Hair follicle dermal papilla cell (primary cell): ENCODE measurements around the gene CSF1R. TPM values are rescaled to one million over a fixed set of nuclear protein-coding genes. Genes with fewer than 3 reads are reported as not detected.

Experiments used
- small RNA-seq: library from RNA; depleted of rRNA; stranded (forward); fragments of <200 nt; gene quantifications from one replicate; pipeline ENCODE3, GENCODE V24; 2012
- total RNA-seq: library from RNA; depleted of rRNA; stranded (reverse); fragments of >200 nt; gene quantifications from 2 replicates; pipeline ENCODE4 v1.2.3, GENCODE V29; 2012

The CSF1R gene
- total RNA-seq: 0.16 and 0.36 TPM in 2 replicates

DNA sequence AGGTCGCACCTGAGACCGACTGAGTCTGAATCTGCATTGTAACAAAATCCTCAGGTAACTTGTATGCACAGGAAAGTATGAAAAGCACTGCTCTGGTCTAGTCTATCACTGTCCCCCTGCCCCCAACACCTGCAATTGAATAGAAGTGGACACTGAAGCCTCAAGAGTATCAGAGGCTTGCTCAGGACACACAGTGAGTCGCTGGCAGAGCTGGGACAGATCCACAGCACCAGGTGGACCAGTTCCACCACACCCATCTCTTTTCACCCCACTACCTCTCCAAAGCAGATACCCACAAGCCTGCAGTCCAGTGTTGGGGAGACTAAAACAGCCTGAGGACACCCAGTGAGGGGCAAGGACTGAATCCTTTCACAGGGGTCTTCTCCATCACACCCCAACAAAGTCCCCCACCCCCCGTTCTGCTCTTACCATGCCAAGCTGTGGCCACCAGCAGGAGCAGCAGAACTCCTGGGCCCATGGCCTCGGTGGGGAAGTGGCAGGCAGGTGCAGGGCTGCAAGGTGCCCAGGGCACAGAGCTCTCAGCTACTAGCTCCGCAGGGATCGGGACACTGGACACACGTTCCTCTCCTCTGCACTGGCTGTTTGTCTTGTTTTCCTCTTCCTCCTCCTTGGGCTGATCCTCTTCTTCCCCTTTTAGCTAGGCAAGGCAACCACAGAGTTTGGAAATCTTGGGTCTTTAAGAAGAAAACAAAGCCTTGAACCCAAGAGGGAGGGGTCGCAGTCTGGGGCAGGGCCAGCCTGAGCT lies at the start of gene CSF1R:
Gene CSF1R (minus strand): TSS at position 605 of the 766 bp plus-strand sequence. CDS start 127 bp downstream, at position 478.

Small RNA genes lying within 50 kb of the gene (small RNA-seq; reads per million reads assigned to genes)
- not detected for gene RF00019

Other genes starting within 250 kb of the CSF1R start
- gene PDE6A, start 141.8 kb downstream of the CSF1R start, total RNA-seq: not detected in 2 replicates
- gene SLC26A2, start 125.8 kb downstream of the CSF1R start, total RNA-seq: 16.3 and 18.7 TPM in 2 replicates
- gene TIGD6, start 85.9 kb downstream of the CSF1R start, total RNA-seq: 7.3 and 7.9 TPM in 2 replicates
- 58.5 and 66.2 TPM in 2 replicates for gene HMGXB3, start 85.8 kb downstream of the CSF1R start, total RNA-seq
- 497 and 543 TPM in 2 replicates for gene PDGFRB, start 69.3 kb upstream of the CSF1R start, total RNA-seq
- gene CDX1, start 80.2 kb upstream of the CSF1R start, total RNA-seq: not detected in 2 replicates
- 0.16 TPM in 1 of 2 replicates, not detected in the other for gene SLC6A7, start 103.5 kb upstream of the CSF1R start, total RNA-seq
- 0.65 and 0.73 TPM in 2 replicates for gene CAMK2A, start 203.2 kb upstream of the CSF1R start, total RNA-seq
- 9.4 and 12.0 TPM in 2 replicates for gene ARSI, start 216.4 kb upstream of the CSF1R start, total RNA-seq